ENCODE measurements around the gene TNNI2.

Gene TNNI2

GRCh38 chr11:1828542-1828941 is 10.2 kb upstream of the TNNI2 start:
- WGBS (ENCODE audit: insufficient coverage, insufficient read length), result no CpG with 5 or more reads among the region's 12 CpGs
- H3K36me3 ChIP-seq (ENCODE audit: control insufficient read depth, insufficient read depth, low read length), result peaks cover 2% of the 10 kb centered on the region; the same call in 1 of the 2 replicates
- H3K4me3 ChIP-seq (ENCODE audit: low read length), result no peak overlapping the region
- no peaks in the 10 kb centered on the region for H3K9me3 ChIP-seq (ENCODE audit: control insufficient read depth, insufficient read depth, low read length)
- H3K27me3 ChIP-seq (ENCODE audit: control insufficient read depth, insufficient read depth, low read length), result no peaks in the 10 kb centered on the region
- DNase-seq (ENCODE audit: low read depth, low spot score), result no peak
- H3K4me1 ChIP-seq (ENCODE audit: control insufficient read depth, insufficient read depth, low read length), result no peaks in the 10 kb centered on the region; the same call in 1 of the 2 replicates
- H3K27ac ChIP-seq (ENCODE audit: low read length), result no peak overlapping the region

DNA sequence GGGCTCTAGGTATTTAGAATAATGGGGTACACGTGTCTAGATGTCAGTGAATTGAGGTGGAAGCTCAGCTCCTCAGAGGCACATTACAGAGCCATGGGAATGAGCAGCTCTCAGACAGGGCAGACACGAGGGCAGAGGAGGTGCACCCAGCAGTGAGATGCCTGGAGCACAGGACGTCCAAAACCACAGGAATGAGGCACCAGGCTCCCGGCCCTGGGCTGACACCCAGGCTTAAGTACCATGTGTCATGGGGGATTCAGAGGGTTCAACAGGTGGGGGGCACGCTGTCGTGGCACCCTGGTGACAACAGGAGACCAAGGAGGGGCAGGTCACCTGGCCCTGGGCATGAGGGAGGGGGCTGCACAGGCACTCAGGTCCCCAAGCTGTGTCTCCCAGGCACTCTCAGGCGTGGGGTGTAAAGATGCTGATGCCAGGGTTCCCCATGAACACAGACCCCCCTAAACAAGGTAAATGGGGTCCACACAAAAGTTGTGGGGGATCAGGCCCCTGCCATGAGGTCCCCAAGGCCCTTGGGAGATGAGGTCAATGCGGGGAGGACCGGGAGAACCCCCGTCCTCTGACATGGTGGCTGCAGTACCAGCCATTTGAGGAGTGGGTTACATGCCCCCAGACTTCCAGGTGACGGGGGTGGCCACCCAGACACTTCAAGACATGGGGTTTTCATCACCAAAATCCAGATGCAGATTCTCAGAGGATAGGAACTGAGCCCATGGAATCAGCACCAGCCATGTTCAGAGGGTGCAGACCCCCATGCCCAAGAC is 9.6 kb upstream of the TNNI2 start:
- H3K4me3 ChIP-seq (ENCODE audit: low read length), result no peak overlapping the region
- no peak for DNase-seq (ENCODE audit: low read depth, low spot score)
- no peaks in the 10 kb centered on the region for H3K27me3 ChIP-seq (ENCODE audit: control insufficient read depth, insufficient read depth, low read length)
- no CpG with 5 or more reads among the region's 11 CpGs for WGBS (ENCODE audit: insufficient coverage, insufficient read length)
- no peaks in the 10 kb centered on the region; the same call in 1 of the 2 replicates for H3K4me1 ChIP-seq (ENCODE audit: control insufficient read depth, insufficient read depth, low read length)
- peaks cover 2% of the 10 kb centered on the region; the same call in 1 of the 2 replicates for H3K36me3 ChIP-seq (ENCODE audit: control insufficient read depth, insufficient read depth, low read length)
- no peaks in the 10 kb centered on the region for H3K9me3 ChIP-seq (ENCODE audit: control insufficient read depth, insufficient read depth, low read length)
- H3K27ac ChIP-seq (ENCODE audit: low read length), result no peak overlapping the region

GRCh38 chr11:1830004-1830321 is 8.8 kb upstream of the TNNI2 start:
- Histone ChIP-seq H3K4me3 (ENCODE audit: low read length) (no peak overlapping the region), H3K36me3 (ENCODE audit: control insufficient read depth, insufficient read depth, low read length) (peaks cover 2% of the 10 kb centered on the region; the same call in 1 of the 2 replicates), H3K27ac (ENCODE audit: low read length) (no peak overlapping the region), H3K27me3 (ENCODE audit: control insufficient read depth, insufficient read depth, low read length) (no peaks in the 10 kb centered on the region), H3K4me1 (ENCODE audit: control insufficient read depth, insufficient read depth, low read length) (no peaks in the 10 kb centered on the region; the same call in 1 of the 2 replicates), H3K9me3 (ENCODE audit: control insufficient read depth, insufficient read depth, low read length) (no peaks in the 10 kb centered on the region)
- no CpG with 5 or more reads among the region's 6 CpGs for WGBS (ENCODE audit: insufficient coverage, insufficient read length)
- no peak for DNase-seq (ENCODE audit: low read depth, low spot score)

GRCh38 chr11:1830322-1831223 is 8.2 kb upstream of the TNNI2 start:
- no CpG with 5 or more reads among the region's 33 CpGs for whole genome bisulfite sequencing (ENCODE audit: insufficient coverage, insufficient read length)
- H3K4me1 ChIP-seq (ENCODE audit: control insufficient read depth, insufficient read depth, low read length), result no peaks in the 10 kb centered on the region; the same call in 1 of the 2 replicates
- no peak overlapping the region for H3K4me3 ChIP-seq (ENCODE audit: low read length)
- no peak for DNase-seq (ENCODE audit: low read depth, low spot score)
- no peaks in the 10 kb centered on the region for H3K9me3 ChIP-seq (ENCODE audit: control insufficient read depth, insufficient read depth, low read length)
- no peak overlapping the region for H3K27ac ChIP-seq (ENCODE audit: low read length)
- H3K36me3 ChIP-seq (ENCODE audit: control insufficient read depth, insufficient read depth, low read length), result peaks cover 2% of the 10 kb centered on the region; the same call in 1 of the 2 replicates
- H3K27me3 ChIP-seq (ENCODE audit: control insufficient read depth, insufficient read depth, low read length), result no peaks in the 10 kb centered on the region

DNA sequence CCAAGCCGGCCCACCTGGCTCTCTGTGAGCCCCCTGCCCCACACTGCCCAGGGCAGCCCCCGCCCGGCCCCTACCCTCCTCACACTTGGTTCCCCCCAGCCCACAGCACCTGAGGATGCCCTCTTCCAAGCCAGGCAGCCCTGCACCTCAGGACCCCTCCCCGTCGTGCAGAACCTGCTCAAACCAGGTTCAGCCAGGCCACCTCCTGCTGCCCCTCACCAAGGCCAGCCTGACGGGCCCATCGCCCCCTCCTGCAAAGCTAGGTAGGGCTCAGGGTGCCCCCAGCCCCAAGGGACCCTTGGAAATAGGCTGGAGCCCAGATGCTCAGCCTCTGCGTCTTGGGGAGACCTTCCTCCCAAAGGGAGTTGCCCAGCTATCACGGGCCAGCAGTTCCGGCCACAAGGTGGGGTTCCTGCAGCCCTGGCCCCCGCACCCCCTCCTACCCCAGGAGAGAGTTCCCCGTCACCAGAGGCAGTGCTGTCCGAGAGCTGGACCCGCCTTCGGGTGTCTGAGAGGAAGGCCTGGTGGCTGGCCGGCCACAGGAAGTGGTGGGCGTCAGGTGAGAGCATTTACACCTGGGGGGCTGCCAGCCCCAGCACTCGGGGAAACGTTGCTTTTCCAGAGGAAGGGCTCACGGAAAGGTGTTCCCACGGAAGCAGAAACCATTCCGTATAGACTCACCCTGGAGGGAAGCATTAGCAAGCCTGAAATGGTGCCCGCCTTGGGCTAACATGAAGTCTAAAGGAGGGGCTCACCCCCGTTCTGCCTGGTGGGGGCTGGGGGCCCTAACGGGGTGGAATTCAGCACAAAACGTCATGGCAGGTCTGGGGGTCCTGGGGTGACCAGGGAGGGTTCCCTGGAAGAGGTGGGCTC is 7.2 kb upstream of the TNNI2 start:
- H3K9me3 ChIP-seq (ENCODE audit: control insufficient read depth, insufficient read depth, low read length), result no peaks in the 10 kb centered on the region
- H3K36me3 ChIP-seq (ENCODE audit: control insufficient read depth, insufficient read depth, low read length), result no peaks in the 10 kb centered on the region
- no peak for DNase-seq (ENCODE audit: low read depth, low spot score)
- no CpG with 5 or more reads among the region's 26 CpGs for WGBS (ENCODE audit: insufficient coverage, insufficient read length)
- no peak overlapping the region for H3K27ac ChIP-seq (ENCODE audit: low read length)
- no peaks in the 10 kb centered on the region for H3K4me1 ChIP-seq (ENCODE audit: control insufficient read depth, insufficient read depth, low read length)
- no peaks in the 10 kb centered on the region for H3K27me3 ChIP-seq (ENCODE audit: control insufficient read depth, insufficient read depth, low read length)
- H3K4me3 ChIP-seq (ENCODE audit: low read length), result no peak overlapping the region

DNA sequence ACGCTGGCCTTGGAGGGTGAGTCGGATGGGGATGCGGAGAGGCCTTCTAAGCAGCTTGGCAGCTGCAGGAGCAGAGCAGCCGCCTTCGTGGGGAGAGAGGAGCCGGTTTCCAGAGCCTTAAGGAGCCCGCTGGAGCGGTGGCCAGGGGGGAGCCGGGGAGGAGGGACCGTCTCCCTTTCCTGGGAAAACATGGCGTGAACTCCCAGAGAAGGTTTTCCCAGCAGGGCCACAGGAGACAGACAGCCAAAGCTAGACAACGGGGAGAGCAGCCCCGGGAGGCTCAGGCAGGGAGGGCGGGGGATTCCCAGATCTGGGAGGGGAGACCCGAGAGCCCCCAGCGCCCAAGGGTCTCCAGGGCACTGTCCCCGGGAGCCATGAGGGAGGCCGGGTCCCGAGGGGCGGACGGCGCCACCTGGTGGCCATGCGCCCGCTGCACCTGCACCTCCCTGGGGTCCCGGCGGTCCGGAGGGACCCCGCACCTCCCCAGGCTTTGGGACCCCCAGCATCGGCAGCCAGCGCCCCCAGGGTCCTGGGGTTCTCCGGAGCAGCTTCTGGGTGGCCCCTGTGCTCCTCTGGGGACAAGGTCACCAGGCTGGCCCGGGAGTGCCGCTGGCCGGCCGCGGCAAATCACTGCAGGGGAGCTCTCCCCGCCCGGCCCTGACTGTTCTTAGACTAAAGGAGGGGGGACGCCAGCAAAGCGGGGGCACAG is 6.4 kb upstream of the TNNI2 start:
- WGBS (ENCODE audit: insufficient coverage, insufficient read length), result no CpG with 5 or more reads among the region's 40 CpGs
- DNase-seq (ENCODE audit: low read depth, low spot score), result no peak
- Histone ChIP-seq H3K27ac (ENCODE audit: low read length) (no peak overlapping the region), H3K36me3 (ENCODE audit: control insufficient read depth, insufficient read depth, low read length) (no peaks in the 10 kb centered on the region), H3K4me3 (ENCODE audit: low read length) (peak overlapping the region; percentile 31; the same call in 1 of the 2 replicates), H3K27me3 (ENCODE audit: control insufficient read depth, insufficient read depth, low read length) (no peaks in the 10 kb centered on the region), H3K9me3 (ENCODE audit: control insufficient read depth, insufficient read depth, low read length) (no peaks in the 10 kb centered on the region), H3K4me1 (ENCODE audit: control insufficient read depth, insufficient read depth, low read length) (no peaks in the 10 kb centered on the region)

- no peak for DNase-seq (ENCODE audit: low read depth, low spot score)
- no peaks in the 10 kb centered on the region for H3K36me3 ChIP-seq (ENCODE audit: control insufficient read depth, insufficient read depth, low read length)
- H3K4me1 ChIP-seq (ENCODE audit: control insufficient read depth, insufficient read depth, low read length), result no peaks in the 10 kb centered on the region
- H3K4me3 ChIP-seq (ENCODE audit: low read length), result no peak overlapping the region
- WGBS (ENCODE audit: insufficient coverage, insufficient read length), result no CpG with 5 or more reads among the region's 17 CpGs
- H3K9me3 ChIP-seq (ENCODE audit: control insufficient read depth, insufficient read depth, low read length), result no peaks in the 10 kb centered on the region
- H3K27ac ChIP-seq (ENCODE audit: low read length), result no peak overlapping the region
- no peaks in the 10 kb centered on the region for H3K27me3 ChIP-seq (ENCODE audit: control insufficient read depth, insufficient read depth, low read length)
These were observed 5.9 kb upstream of the TNNI2 start for GRCh38 chr11:1832920-1833295.

- H3K27me3 ChIP-seq (ENCODE audit: control insufficient read depth, insufficient read depth, low read length), result no peaks in the 10 kb centered on the region
- no peaks in the 10 kb centered on the region for H3K36me3 ChIP-seq (ENCODE audit: control insufficient read depth, insufficient read depth, low read length)
- no peak overlapping the region for H3K4me3 ChIP-seq (ENCODE audit: low read length)
- DNase-seq (ENCODE audit: low read depth, low spot score), result no peak
- WGBS (ENCODE audit: insufficient coverage, insufficient read length), result no CpG with 5 or more reads among the region's 14 CpGs
- H3K9me3 ChIP-seq (ENCODE audit: control insufficient read depth, insufficient read depth, low read length), result no peaks in the 10 kb centered on the region
- H3K27ac ChIP-seq (ENCODE audit: low read length), result no peak overlapping the region
- no peaks in the 10 kb centered on the region for H3K4me1 ChIP-seq (ENCODE audit: control insufficient read depth, insufficient read depth, low read length)
These were observed 4.6 kb upstream of the TNNI2 start for GRCh38 chr11:1834062-1834610.

GRCh38 chr11:1834779-1835670 is 3.8 kb upstream of the TNNI2 start, which contains the start of gene SYT8:
Gene SYT8 (plus strand): TSS chr11:1834990. CDS start chr11:1835106, 116 bp downstream.
- H3K36me3 ChIP-seq (ENCODE audit: control insufficient read depth, insufficient read depth, low read length), result no peaks in the 10 kb centered on the region
- H3K4me1 ChIP-seq (ENCODE audit: control insufficient read depth, insufficient read depth, low read length), result no peaks in the 10 kb centered on the region
- H3K27me3 ChIP-seq (ENCODE audit: control insufficient read depth, insufficient read depth, low read length), result no peaks in the 10 kb centered on the region
- DNase-seq (ENCODE audit: low read depth, low spot score), result no peak
- no peak within 1 kb of the TSS for H3K27ac ChIP-seq (ENCODE audit: low read length)
- WGBS (ENCODE audit: insufficient coverage, insufficient read length), result no CpG with 5 or more reads among the region's 26 CpGs
- H3K4me3 ChIP-seq (ENCODE audit: low read length), result no peak within 1 kb of the TSS
- no peaks in the 10 kb centered on the region for H3K9me3 ChIP-seq (ENCODE audit: control insufficient read depth, insufficient read depth, low read length)
